Spleen (tissue), 7 donors: Measurements from ENCODE around the gene PTPRE.

Experiments
- POLR2AphosphoS5 ChIP-seq, 3 donors: sonication (generic); formaldehyde crosslinking; IDR thresholded peaks; one replicate each; pipeline ENCODE4 v1.5.1; 2017; ENCODE audit warnings: antibody characterized with exemption in 3 of 3
- TF ChIP-seq, protein P1 (sequence below), 11 experiments: fragments of 200-600 bp in 7 of 11; fragments of 450-650 bp in 4 of 11; sonication (generic) in 4 of 11; IDR thresholded peaks in 8 of 11; conservative IDR thresholded peaks in 3 of 11; 1 replicate in 7 of 11; 2 replicates in 4 of 11; pipeline versions ENCODE4 v1.4.0 to v1.8.0; 2016 to 2021; ENCODE audit warnings: antibody characterized with exemption in 11 of 11, inconsistent platforms in 4 of 11, mild to moderate bottlenecking in 1 of 11
- donor health status: DM: no; HTN: no; CAD: no; lungs with moderate emphysema.
- donor health status: DM: no; HTN: no; CAD: no.
- donor health status: DM: no; HTN: no; CAD: no.

DNA sequence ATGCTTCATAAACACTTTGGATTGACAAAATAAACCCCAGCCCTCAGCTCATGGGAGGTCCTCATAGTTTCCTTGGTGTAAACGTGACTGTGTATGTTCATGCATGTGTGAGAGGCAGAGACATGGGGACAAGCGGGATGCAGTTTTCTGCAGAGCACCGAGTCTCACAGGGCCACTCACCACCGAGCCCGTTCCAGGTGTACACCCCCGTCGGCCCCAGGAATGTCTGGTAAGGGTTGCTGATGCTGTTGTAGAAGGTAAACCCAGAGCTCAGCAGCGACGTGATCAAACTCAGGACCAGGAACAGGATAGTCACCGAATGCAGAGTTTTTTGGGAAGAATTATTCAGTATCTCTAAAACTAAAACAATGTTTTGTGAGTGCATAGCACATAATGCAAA, 23.4 kb upstream of the PTPRE start:
- TF ChIP-seq POLR2AphosphoS5 (IDR thresholded peaks at IDR 0.05): no peak
- TF ChIP-seq, protein P1, sequence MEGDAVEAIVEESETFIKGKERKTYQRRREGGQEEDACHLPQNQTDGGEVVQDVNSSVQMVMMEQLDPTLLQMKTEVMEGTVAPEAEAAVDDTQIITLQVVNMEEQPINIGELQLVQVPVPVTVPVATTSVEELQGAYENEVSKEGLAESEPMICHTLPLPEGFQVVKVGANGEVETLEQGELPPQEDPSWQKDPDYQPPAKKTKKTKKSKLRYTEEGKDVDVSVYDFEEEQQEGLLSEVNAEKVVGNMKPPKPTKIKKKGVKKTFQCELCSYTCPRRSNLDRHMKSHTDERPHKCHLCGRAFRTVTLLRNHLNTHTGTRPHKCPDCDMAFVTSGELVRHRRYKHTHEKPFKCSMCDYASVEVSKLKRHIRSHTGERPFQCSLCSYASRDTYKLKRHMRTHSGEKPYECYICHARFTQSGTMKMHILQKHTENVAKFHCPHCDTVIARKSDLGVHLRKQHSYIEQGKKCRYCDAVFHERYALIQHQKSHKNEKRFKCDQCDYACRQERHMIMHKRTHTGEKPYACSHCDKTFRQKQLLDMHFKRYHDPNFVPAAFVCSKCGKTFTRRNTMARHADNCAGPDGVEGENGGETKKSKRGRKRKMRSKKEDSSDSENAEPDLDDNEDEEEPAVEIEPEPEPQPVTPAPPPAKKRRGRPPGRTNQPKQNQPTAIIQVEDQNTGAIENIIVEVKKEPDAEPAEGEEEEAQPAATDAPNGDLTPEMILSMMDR (IDR thresholded peaks at IDR 0.05 in 8 of 11, conservative IDR thresholded peaks at IDR 0.05 in 3 of 11): no peak
